Chondrocyte (in vitro differentiated cells): Measurements from ENCODE around the gene MGAT4C. TPM values are rescaled to one million over a fixed set of nuclear protein-coding genes. Genes with fewer than 3 reads are reported as not detected.
A peak's percentile ranks its signal among the peaks of the same experiment; 100 is the strongest.

Source experiments
- DNase-seq: peaks from one replicate; pipeline ENCODE4 v3.0.0; 2021; ENCODE audit warnings: mixed read lengths, low spot score
- H3K27ac Mint-ChIP-seq: one replicate; pipeline ENCODE4 v1.8.0; 2021; ENCODE audit warnings: mild to moderate bottlenecking, moderate library complexity, mixed read lengths; ENCODE audit not compliant: unreplicated experiment
- H3K27me3 Mint-ChIP-seq: 2 replicates; pipeline ENCODE4 v1.8.0; 2021; ENCODE audit warnings: low read depth, mixed read lengths
- H3K36me3 Mint-ChIP-seq: 2 replicates; pipeline ENCODE4 v1.8.0; 2021; ENCODE audit warnings: low read depth, mixed read lengths
- H3K4me1 Mint-ChIP-seq: 2 replicates; pipeline ENCODE4 v1.8.0; 2021; ENCODE audit warnings: low read depth, mild to moderate bottlenecking, mixed read lengths
- H3K4me3 Mint-ChIP-seq: one replicate; pipeline ENCODE4 v1.8.0; 2021; ENCODE audit warnings: mild to moderate bottlenecking, moderate library complexity, mixed read lengths; ENCODE audit not compliant: unreplicated experiment
- H3K9me3 Mint-ChIP-seq: 2 replicates; pipeline ENCODE4 v1.8.0; 2021; ENCODE audit warnings: low read depth, mixed read lengths
- CTCF ChIP-seq: fragments of 200-600 bp; sonication (generic); IDR thresholded peaks from 2 replicates; pipeline ENCODE4 v1.5.0; 2021; ENCODE audit warnings: antibody characterized with exemption, mild to moderate bottlenecking, moderate library complexity
- total RNA-seq: library from RNA; stranded (reverse); gene quantifications from 3 replicates; pipeline ENCODE4 v1.2.1, GENCODE V29; 2021

The MGAT4C gene
- total RNA-seq, 1 donor from 2014 or later = 0.30 TPM

- no peak overlapping the region for H3K27ac Mint-ChIP-seq
- peaks cover 5% of the 10 kb centered on the region for H3K27me3 Mint-ChIP-seq
- no peak overlapping the region for H3K4me3 Mint-ChIP-seq
- no peaks in the 10 kb centered on the region for H3K36me3 Mint-ChIP-seq
- no peak for TF ChIP-seq CTCF
- DNase-seq = no peak
- no peaks in the 10 kb centered on the region for H3K9me3 Mint-ChIP-seq
- H3K4me1 Mint-ChIP-seq = no peaks in the 10 kb centered on the region
Measured at GRCh38 chr12:85948340-85948739, 307.9 kb downstream of the MGAT4C start.

- Mint-ChIP-seq H3K9me3 (no peaks in the 10 kb centered on the region), H3K27ac (no peak overlapping the region), H3K4me3 (no peak overlapping the region), H3K27me3 (peaks cover 5% of the 10 kb centered on the region), H3K36me3 (no peaks in the 10 kb centered on the region), H3K4me1 (no peaks in the 10 kb centered on the region)
- peak; percentile 57 for DNase-seq
- TF ChIP-seq CTCF = no peak
Measured at GRCh38 chr12:85947286-85947685, 308.9 kb downstream of the MGAT4C start.

- Mint-ChIP-seq H3K4me3 (no peak overlapping the region), H3K27me3 (peaks cover 5% of the 10 kb centered on the region), H3K36me3 (no peaks in the 10 kb centered on the region), H3K27ac (no peak overlapping the region), H3K4me1 (no peaks in the 10 kb centered on the region), H3K9me3 (no peaks in the 10 kb centered on the region)
- no peak for DNase-seq
- no peak for TF ChIP-seq CTCF
Measured at GRCh38 chr12:85946375-85946774, 309.8 kb downstream of the MGAT4C start.

GRCh38 chr12:85927166-85927565 lies 329.0 kb downstream of the MGAT4C start:
- peaks cover 7% of the 10 kb centered on the region for H3K27me3 Mint-ChIP-seq
- H3K36me3 Mint-ChIP-seq = no peaks in the 10 kb centered on the region
- DNase-seq = no peak
- peaks cover 3% of the 10 kb centered on the region for H3K9me3 Mint-ChIP-seq
- TF ChIP-seq CTCF = no peak
- peaks cover 2% of the 10 kb centered on the region for H3K4me1 Mint-ChIP-seq
- no peak overlapping the region for H3K27ac Mint-ChIP-seq
- H3K4me3 Mint-ChIP-seq = no peak overlapping the region

GRCh38 chr12:85923767-85924331 lies 332.3 kb downstream of the MGAT4C start:
- Mint-ChIP-seq H3K27me3 (peaks cover 4% of the 10 kb centered on the region), H3K36me3 (no peaks in the 10 kb centered on the region), H3K27ac (no peak overlapping the region), H3K4me3 (no peak overlapping the region), H3K4me1 (peaks cover 2% of the 10 kb centered on the region), H3K9me3 (peaks cover 3% of the 10 kb centered on the region)
- DNase-seq = no peak
- TF ChIP-seq CTCF = peak; percentile 92
